K562 (cell line): ENCODE results near the gene ROM1. TPM values are rescaled to one million over a fixed set of nuclear protein-coding genes. Genes with fewer than 3 reads are reported as not detected.

Experiments
- ATAC-seq: fragments of 200-7000 bp; cut with Tn5 transposase; 3 replicates; pipeline ENCODE4 v1.9.1; 2020; ENCODE audit warnings: moderate library complexity
- BruUV-seq: library from RNA; stranded (reverse); fragments of 400-500 nt; replicated peaks from 2 replicates; lab custom pipeline; 2021; lab: Mats Ljungman, UMichigan
- CTCF ChIA-PET: fragments of 300-600 bp; formaldehyde crosslinking; extraction: SDS; loops from one replicate; lab custom pipeline; 2021; ENCODE audit warnings: low intra/inter-chr PET ratio; lab: Yijun Ruan, JAX
- POLR2A ChIA-PET: fragments of 300-600, 350-650 bp; sonication (Branson Sonifier 250); formaldehyde crosslinking; extraction: SDS; loops from one replicate; lab custom pipeline; 2021; ENCODE audit warnings: antibody characterized with exemption, inconsistent platforms; lab: Yijun Ruan, JAX
- DNase-seq, 4 experiments: peaks; one replicate each; pipeline versions ENCODE4 v3.0.0 to v3.0.0-alpha.2; 2011 to 2018; ENCODE audit warnings: low spot score in 3 of 4, mixed read lengths in 3 of 4; ENCODE audit errors: extremely low read depth in 1 of 4
- FAIRE-seq: peaks from 2 replicates; lab custom pipeline; 2011; peaks lifted over from hg19 to GRCh38; lab: Jason Lieb, UNC
- H2AFZ ChIP-seq: 2 replicates; pipeline ENCODE4 v1.6.0; 2011; ENCODE audit warnings: low read depth, low read length, control low read depth, inconsistent platforms
- H3K27ac ChIP-seq: fragments of 200-600 bp; 3 replicates; pipeline ENCODE4 v1.8.0; 2011; ENCODE audit warnings: low read depth, mild to moderate bottlenecking, control low read depth, inconsistent platforms, low read length, moderate library complexity, mixed read lengths; ENCODE audit errors: extremely low read depth
- H3K27me3 ChIP-seq, 2 experiments: fragments of 300-600 bp in 1 of 2; 2 replicates in 1 of 2; 3 replicates in 1 of 2; pipeline versions ENCODE4 v1.6.0 to v1.8.0; 2011; ENCODE audit warnings: inconsistent platforms in 2 of 2, low read length in 2 of 2, mild to moderate bottlenecking in 1 of 2, mixed read lengths in 1 of 2, moderate library complexity in 1 of 2; ENCODE audit not compliant: control insufficient read depth in 2 of 2, insufficient read depth in 2 of 2
- H3K36me3 ChIP-seq: fragments of 300-600 bp; 3 replicates; pipeline ENCODE4 v1.8.0; 2011; ENCODE audit warnings: mild to moderate bottlenecking, low read length, inconsistent platforms; ENCODE audit not compliant: control insufficient read depth, insufficient read depth
- H3K4me1 ChIP-seq, 2 experiments: fragments of 200-600 bp in 1 of 2; replicated peaks in 1 of 2; 2 replicates in 1 of 2; 3 replicates in 1 of 2; pipeline versions ENCODE4 v1.5.1 to v1.8.0; 2011; ENCODE audit warnings: inconsistent platforms in 2 of 2, low read length in 2 of 2, mild to moderate bottlenecking in 1 of 2, mixed read lengths in 1 of 2, moderate library complexity in 1 of 2; ENCODE audit not compliant: control insufficient read depth in 2 of 2, insufficient read depth in 2 of 2
- H3K4me2 ChIP-seq: 2 replicates; pipeline ENCODE4 v1.6.1; 2011; ENCODE audit warnings: low read length, control low read depth, inconsistent platforms, mixed read lengths; ENCODE audit not compliant: insufficient read depth
- H3K4me3 ChIP-seq: fragments of 200-600 bp; sonication (generic), shearing (Covaris generic); 2 replicates; pipeline ENCODE4 v1.5.1; 2016; ENCODE audit warnings: control low read depth, inconsistent platforms
- H3K79me2 ChIP-seq: fragments of 200-600 bp; 3 replicates; pipeline ENCODE4 v1.8.0; 2011; ENCODE audit warnings: low read length, inconsistent platforms; ENCODE audit not compliant: control insufficient read depth, insufficient read depth
- H3K9ac ChIP-seq, 2 experiments: 2 replicates each; pipeline versions ENCODE4 v1.6.0 to v1.6.1; 2011; ENCODE audit warnings: low read depth in 2 of 2, low read length in 2 of 2, control low read depth in 1 of 2, inconsistent platforms in 1 of 2, mild to moderate bottlenecking in 1 of 2, mixed read lengths in 1 of 2; ENCODE audit not compliant: insufficient read depth in 1 of 2
- H3K9me1 ChIP-seq: one replicate; pipeline ENCODE4 v1.6.0; 2011; ENCODE audit warnings: inconsistent platforms, mild to moderate bottlenecking, low read length, moderate library complexity; ENCODE audit not compliant: control insufficient read depth, insufficient read depth
- H3K9me3 ChIP-seq: replicated peaks from 2 replicates; pipeline ENCODE4 v1.5.1; 2011; ENCODE audit warnings: low read depth, low read length, inconsistent platforms; ENCODE audit not compliant: control insufficient read depth, insufficient read depth
- H4K20me1 ChIP-seq: replicated peaks from 2 replicates; pipeline ENCODE4 v1.6.1; 2011; ENCODE audit warnings: low read length, inconsistent platforms, mixed read lengths; ENCODE audit not compliant: control insufficient read depth, insufficient read depth
- AFF4 ChIP-seq: sonication (generic); formaldehyde crosslinking; IDR thresholded peaks from 2 replicates; pipeline ENCODE4 v1.8.0; 2023; ENCODE audit warnings: mild to moderate bottlenecking, missing genetic modification reagents
- CEBPB ChIP-seq: fragments of 450-650 bp; IDR thresholded peaks from 2 replicates; pipeline ENCODE4 v1.6.1; 2016; ENCODE audit warnings: missing genetic modification characterization, missing compliant biosample characterization
- CTBP1 ChIP-seq: fragments of 450-650 bp; IDR thresholded peaks from 2 replicates; pipeline ENCODE4 v1.6.1; 2016; ENCODE audit warnings: borderline replicate concordance
- HMGXB4 ChIP-seq: sonication (generic); formaldehyde crosslinking; IDR thresholded peaks from 2 replicates; pipeline ENCODE4 v1.8.1; 2023; ENCODE audit warnings: mild to moderate bottlenecking, missing genetic modification reagents
- POLR2AphosphoS5 ChIP-seq: IDR thresholded peaks from 2 replicates; pipeline ENCODE4 v1.6.1; 2011; ENCODE audit warnings: mild to moderate bottlenecking, low read depth, low read length, moderate library complexity; ENCODE audit not compliant: control insufficient read depth, insufficient read depth
- RBM14 ChIP-seq: fragments of 200-400 bp; formaldehyde crosslinking; IDR thresholded peaks from 2 replicates; pipeline ENCODE4 v1.6.1; 2018; ENCODE audit warnings: low read depth, mild to moderate bottlenecking, low read length, moderate library complexity, borderline replicate concordance; ENCODE audit not compliant: insufficient read depth
- SIX5 ChIP-seq, 2 experiments: IDR thresholded peaks; 2 replicates each; pipeline ENCODE4 v1.6.1; 2011; ENCODE audit warnings: low read length in 2 of 2, borderline replicate concordance in 1 of 2, low read depth in 1 of 2, mild to moderate bottlenecking in 1 of 2, moderate library complexity in 1 of 2; ENCODE audit not compliant: insufficient read depth in 1 of 2
- TAF9B ChIP-seq: fragments of 450-650 bp; IDR thresholded peaks from 2 replicates; pipeline ENCODE4 v1.6.1; 2018; ENCODE audit warnings: mild to moderate bottlenecking; ENCODE audit not compliant: partially characterized antibody
- USF2 ChIP-seq: sonication (generic); formaldehyde crosslinking; IDR thresholded peaks from 2 replicates; pipeline ENCODE4 v1.5.0; 2020; ENCODE audit warnings: missing genetic modification reagents
- ZBTB11 ChIP-seq, 3 experiments: fragments of 200-800 bp in 1 of 3; fragments of 250-450 bp in 1 of 3; fragments of 450-650 bp in 1 of 3; sonication (Bioruptor Pico) in 1 of 3; sonication (Bioruptor generic) in 1 of 3; formaldehyde crosslinking in 1 of 3; IDR thresholded peaks; 2 replicates each; pipeline versions ENCODE4 v1.6.1 to v1.8.0; 2016 to 2022; ENCODE audit warnings: mild to moderate bottlenecking in 2 of 3, missing genetic modification characterization in 2 of 3, missing compliant biosample characterization in 1 of 3, moderate library complexity in 1 of 3
- ZNF431 ChIP-seq: sonication (generic); formaldehyde crosslinking; IDR thresholded peaks from 2 replicates; pipeline ENCODE4 v1.8.0; 2022; ENCODE audit warnings: mild to moderate bottlenecking, missing genetic modification reagents
- WGBS: fragments of 100-300 bp; shearing (Covaris generic); methylation state at CpG from one replicate; pipeline ENCODE4 v1.1.6; 2016; ENCODE audit warnings: low coverage, mixed read lengths; ENCODE audit not compliant: insufficient coverage; ENCODE audit errors: missing lambda C conversion rate; 5-methylcytosine and 5-hydroxymethylcytosine counted together
- in situ Hi-C: fragments of 300-500 bp; cut with MboI; formaldehyde crosslinking; loops from 4 replicates; pipeline ENCODE4 v1.15.0; 2018; ENCODE audit warnings: inconsistent platforms, mixed read lengths
- intact Hi-C: fragments of 100-400 bp; cut with micrococcal nuclease; formaldehyde crosslinking; loops from 2 replicates; pipeline ENCODE4 v1.14.2; 2022
- polyA plus RNA-seq, 8 experiments: library from polyadenylated mRNA; depleted of rRNA in 4 of 8; stranded (reverse) in 5 of 8; unstranded in 3 of 8; fragments of >200 nt; fragmentation: Nextera tagmentation in 2 of 8; fragmentation: Illumina TruSeq in 1 of 8; extraction: Ambion mirVana in 2 of 8; extraction: Trizol in 1 of 8; gene quantifications; 2 replicates each; pipeline versions ENCODE4 v1.2.1 to v1.2.3, GENCODE V29; 2011 to 2014; ENCODE audit warnings: inconsistent platforms in 1 of 8, missing spikeins in 1 of 8
- total RNA-seq, 7 experiments: library from RNA; depleted of rRNA in 6 of 7; stranded (reverse); fragments of >200 nt in 6 of 7; fragmentation: Illumina TruSeq in 2 of 7; extraction: Trizol in 2 of 7; gene quantifications; 2 replicates each; pipeline versions ENCODE4 v1.2.1 to v1.2.3, GENCODE V29; 2011 to 2021; ENCODE audit warnings: low replicate concordance in 1 of 7

ROM1 gene
- total and polyA plus RNA-seq, 9 of the 15 experiments (the other 6 are each of a cell fraction or from before 2014, with no cell fraction given), result 0.75 to 4.0 (median 2.6) TPM

GRCh38 chr11:62649486-62649885 is 36.4 kb downstream of the ROM1 start:
- POLR2A ChIA-PET, result interaction anchor here (1.1 to 2.8 kb wide), 4 partner anchors 16 to 50 kb away, joined by 3 to 40 read pairs (median 6); partner anchors contain the start of genes C11orf98, CSKMT, LBHD1 and UQCC3
- Histone ChIP-seq H3K9me3 (no peaks in the 10 kb centered on the region), H3K79me2 (peaks cover 54% of the 10 kb centered on the region), H4K20me1 (peaks cover 20% of the 10 kb centered on the region), H3K9ac (peak overlapping the region in 1 of 2 experiments; percentile 64; a peak in 2 of 4 replicates), H3K36me3 (peaks cover 51% of the 10 kb centered on the region), H3K27ac (no peak overlapping the region), H3K4me2 (no peak overlapping the region), H3K27me3 (no peaks in the 10 kb centered on the region), H3K9me1 (no peaks in the 10 kb centered on the region), H3K4me3 (no peak overlapping the region), H3K4me1 (peaks cover 18 to 51% of the 10 kb centered on the region in 2 experiments), H2AFZ (no peak overlapping the region)
- TF ChIP-seq HMGXB4 (CRISPR knock-in tag), result no peak
- TF ChIP-seq CEBPB, result no peak
- TF ChIP-seq TAF9B, result no peak
- no peak for TF ChIP-seq CTBP1
- no peak for TF ChIP-seq RBM14
- TF ChIP-seq ZNF431, result no peak
- TF ChIP-seq USF2 (CRISPR knock-in tag), result no peak
- TF ChIP-seq ZBTB11 (CRISPR knock-in tag; IDR thresholded peaks at IDR 0.05), result no peak
- TF ChIP-seq POLR2AphosphoS5, result no peak
- TF ChIP-seq AFF4 (CRISPR knock-in tag), result no peak
- TF ChIP-seq SIX5 (IDR thresholded peaks at IDR 0.05; ENCODE audit: borderline replicate concordance in 1 of 2, insufficient read depth in 1 of 2, low read depth in 1 of 2, low read length in 2 of 2), result no peak
- DNase-seq (no peak), ATAC-seq (no peak), FAIRE-seq (no peak)
- 93% methylated on average over 11 of the region's 11 CpGs for WGBS
- intact Hi-C loops (no loop called here), in situ Hi-C loops (no loop called here)
- no TSS peak for BruUV-seq
- CTCF ChIA-PET, result no interaction called here
